ENCODE results near the gene OR2W3.

OR2W3 gene

DNA sequence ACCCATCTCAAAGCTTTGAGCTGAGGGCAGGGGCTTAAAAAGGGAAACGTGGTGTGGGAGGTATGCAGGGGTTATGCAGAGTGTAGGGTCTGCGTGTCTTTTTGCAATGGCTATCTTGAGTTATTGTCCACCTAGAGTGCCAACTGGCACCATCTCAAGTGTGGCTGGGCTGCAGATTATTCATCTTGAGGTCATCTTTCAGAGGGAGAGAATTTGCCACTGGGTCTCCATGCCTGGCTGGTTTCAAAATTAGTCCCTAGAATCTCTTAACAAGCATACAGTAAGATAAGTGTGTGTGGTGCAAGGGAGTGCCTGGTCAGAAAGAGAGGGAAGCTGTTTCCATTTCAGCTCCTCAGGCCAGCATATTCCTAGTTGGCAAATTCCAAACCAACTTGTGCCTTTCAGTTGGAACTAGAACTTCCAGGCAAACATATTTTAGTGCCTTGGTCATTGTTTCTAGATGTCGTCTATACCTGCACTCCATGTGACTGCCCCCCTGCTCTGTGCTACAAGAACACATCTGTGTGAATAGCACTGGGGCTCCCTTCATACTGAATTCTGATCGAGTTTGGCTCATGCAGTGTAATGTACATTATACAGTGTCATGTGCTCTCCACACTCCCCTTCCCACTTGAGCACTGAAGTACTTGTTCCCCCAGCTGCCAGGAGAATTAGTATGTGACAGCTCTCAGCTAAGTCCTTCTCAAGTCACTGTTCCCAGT lies 19.7 kb downstream of the OR2W3 start:
- DNase-seq (ENCODE audit: extremely low read depth in 1 of 2, low read depth in 1 of 2), result no peak

DNA sequence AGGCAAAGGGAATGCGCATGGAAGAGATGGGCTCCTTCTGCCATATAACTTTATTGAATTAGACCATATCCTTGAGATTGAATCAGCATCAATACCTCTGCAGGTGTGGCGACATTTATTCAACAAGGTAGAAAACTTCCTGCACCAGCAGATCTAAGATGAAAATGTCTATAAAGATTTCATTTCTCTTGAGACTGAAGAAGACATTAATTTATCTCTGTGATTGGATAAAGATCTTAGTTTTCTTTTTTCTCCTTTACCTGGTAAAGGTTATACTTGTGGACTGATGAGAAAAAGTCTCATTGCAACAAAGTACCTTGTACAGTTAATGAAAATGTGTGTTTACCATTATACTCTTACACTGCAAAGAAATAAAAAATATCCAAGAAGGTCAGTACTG lies 24.6 kb downstream of the OR2W3 start, which contains the start of gene OR2T8:
Gene OR2T8, plus strand, starts transcription at position 301 of the 400 bp plus-strand sequence. CDS start 766 bp downstream, outside the sequence.
- no peak for DNase-seq (ENCODE audit: extremely low read depth in 1 of 2, low read depth in 1 of 2)

DNA sequence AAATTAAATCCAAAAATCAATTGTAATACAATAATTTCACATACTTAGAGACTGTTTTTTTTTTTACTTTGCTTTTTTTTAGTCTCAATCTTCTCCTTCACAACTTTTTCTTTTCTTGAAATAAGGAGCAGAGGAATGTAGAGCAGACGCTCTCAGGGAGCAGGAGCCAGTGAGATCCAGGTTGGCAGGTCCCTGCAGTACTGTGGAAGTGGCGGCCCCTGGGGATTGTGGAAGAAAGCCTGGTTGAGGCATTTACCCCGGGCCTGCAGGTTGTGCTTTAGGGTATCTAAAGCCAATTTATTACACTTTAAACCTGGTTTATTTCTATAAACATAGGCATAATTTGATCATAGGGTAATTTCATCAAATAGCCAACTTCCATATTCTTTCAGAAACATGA lies 28.6 kb downstream of the OR2W3 start:
- no peak for DNase-seq (ENCODE audit: extremely low read depth in 1 of 2, low read depth in 1 of 2)

DNA sequence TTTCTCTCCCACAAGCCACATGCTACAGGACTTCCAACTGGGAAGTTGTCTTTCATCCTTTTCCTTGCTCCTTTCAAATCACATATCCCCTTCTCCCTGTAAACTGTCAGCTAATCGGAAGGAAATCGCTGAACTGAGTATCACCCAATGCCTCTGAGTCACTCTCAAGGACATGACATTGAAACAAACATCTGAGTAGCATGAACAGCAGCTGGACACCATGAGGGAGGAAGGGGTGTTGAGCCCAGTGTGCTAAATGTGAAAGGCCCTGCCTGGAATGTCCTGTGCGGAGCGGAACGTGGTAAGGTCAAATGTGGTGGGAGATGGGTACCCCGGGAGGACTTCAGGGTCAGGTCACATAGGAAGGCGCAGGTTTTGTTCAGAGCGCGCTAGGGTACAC lies 29.5 kb downstream of the OR2W3 start, which contains the start of gene OR2AJ1:
Gene OR2AJ1, plus strand, starts transcription at position 22 of the 400 bp plus-strand sequence. CDS start 8,880 bp downstream, outside the sequence.
- DNase-seq (ENCODE audit: extremely low read depth in 1 of 2, low read depth in 1 of 2), result no peak

DNA sequence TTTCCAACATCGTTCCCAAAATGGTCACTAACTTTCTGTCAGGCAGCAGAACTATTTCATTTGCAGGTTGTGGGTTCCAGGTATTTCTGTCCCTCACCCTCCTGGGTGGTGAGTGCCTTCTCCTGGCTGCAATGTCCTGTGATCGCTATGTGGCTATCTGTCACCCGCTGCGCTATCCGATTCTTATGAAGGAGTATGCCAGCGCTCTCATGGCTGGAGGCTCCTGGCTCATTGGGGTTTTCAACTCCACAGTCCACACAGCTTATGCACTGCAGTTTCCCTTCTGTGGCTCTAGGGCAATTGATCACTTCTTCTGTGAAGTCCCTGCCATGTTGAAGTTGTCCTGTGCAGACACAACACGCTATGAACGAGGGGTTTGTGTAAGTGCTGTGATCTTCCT lies 38.6 kb downstream of the OR2W3 start:
- no peak for DNase-seq (ENCODE audit: extremely low read depth in 1 of 2, low read depth in 1 of 2)

DNA sequence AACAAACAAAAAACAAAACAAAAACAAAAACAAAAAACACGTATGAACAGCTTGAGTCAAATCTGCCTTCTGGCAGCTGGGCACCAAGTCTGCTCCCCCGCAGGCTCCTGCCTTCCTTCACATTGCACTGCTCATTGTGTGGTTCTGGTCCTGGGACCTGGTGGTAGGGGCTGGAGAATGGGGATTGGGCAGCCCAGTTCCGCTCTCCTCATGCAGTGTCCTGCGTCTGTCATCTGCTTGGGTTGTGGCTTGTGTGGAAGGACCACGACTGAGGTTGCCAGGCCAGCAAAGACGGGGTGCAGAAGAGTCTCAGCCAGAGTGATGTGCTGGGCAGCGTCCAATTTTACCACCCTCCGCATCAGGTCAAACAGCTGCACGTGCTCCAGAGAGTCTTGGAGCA lies 40.4 kb downstream of the OR2W3 start:
- DNase-seq (ENCODE audit: extremely low read depth in 1 of 2, low read depth in 1 of 2), result no peak

DNA sequence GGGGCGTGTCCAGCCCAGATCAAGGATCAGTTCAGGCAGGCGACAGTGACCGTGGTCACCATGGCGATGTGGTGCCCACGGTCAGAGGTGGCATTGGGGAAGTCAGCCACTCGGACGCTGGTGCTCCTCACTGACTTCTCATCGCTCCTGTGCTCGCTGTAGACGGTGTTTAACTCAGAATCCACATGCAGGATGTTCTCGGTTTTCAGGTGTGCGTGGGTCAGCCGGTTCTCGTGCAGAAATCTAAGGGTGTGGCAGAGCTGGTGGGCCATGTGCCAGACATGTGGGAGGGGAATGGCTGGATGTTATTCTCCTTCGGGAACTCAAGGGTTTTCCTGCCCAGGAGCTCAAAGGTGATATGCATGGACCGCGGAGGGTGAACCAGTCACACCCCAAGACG lies 41.0 kb downstream of the OR2W3 start:
- DNase-seq (ENCODE audit: extremely low read depth in 1 of 2, low read depth in 1 of 2), result no peak

DNA sequence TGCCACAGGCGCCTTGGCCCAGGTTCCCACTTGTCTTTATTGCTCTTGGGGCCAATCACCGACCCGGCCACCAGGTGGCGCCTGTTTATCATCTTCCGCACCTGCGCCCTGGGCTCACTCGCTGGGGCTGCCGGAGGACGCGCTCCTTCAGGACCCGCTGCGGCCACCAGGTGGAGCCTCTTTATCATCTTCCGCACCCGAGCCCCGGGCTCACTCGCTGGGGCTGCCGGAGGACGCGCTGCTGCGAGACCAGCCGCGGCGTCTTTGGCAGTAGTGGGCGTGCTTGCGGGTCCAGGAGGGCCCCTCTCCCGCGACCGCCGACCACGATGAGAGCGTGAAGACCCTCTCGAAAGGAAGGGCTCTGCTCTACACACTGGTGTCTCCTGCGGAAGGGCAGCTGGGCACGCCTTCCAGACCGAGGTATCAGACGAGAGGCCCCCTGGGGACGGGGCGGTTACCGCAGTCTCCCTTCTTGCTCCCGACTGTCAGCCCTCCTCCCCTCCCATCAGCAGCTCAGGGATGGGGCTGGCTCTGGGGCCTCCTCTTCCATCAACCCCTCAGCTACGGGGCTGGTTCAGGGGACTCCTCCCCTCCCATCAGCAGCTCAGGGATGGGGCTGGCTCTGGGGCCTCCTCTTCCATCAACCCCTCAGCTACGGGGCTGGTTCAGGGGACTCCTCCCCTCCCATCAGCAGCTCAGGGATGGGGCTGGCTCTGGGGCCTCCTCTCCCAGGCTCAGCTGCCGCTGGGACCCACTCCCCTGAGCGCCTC lies 41.8 kb downstream of the OR2W3 start:
- DNase-seq (ENCODE audit: extremely low read depth in 1 of 2, low read depth in 1 of 2), result peak; percentile 79 to 89

DNA sequence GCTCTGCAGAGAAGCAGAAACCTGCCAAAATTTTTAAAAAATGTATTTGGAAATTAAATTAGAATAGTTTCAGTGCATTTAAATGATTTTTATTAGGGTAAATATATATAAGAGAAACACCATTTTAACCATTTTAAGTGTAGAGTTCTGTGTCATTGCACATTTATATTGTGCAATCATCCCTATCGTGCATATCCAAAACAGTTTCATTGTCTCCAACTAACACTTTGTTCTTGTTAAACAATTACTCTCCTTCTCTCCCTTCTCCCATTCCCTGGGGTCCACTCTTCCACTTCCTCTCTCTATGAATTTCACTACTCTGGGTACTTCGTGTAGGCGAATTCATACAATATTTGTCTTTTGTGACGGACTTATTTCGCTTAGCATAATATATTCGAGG lies 47.2 kb downstream of the OR2W3 start:
- DNase-seq (ENCODE audit: extremely low read depth in 1 of 2, low read depth in 1 of 2), result no peak

All from stimulated activated CD8-positive, alpha-beta memory T cell treated with anti-CD3 and anti-CD28 coated beads, Interleukin-7, amount 100 ng/mL, for 48 hours (primary cell).